SK-N-SH (cell line): Measurements from ENCODE around the gene PPP6R2. TPM values are rescaled to one million over a fixed set of nuclear protein-coding genes. Genes with fewer than 3 reads are reported as not detected.
"Not testable (repeated sequence)": the region's sequence is repeated elsewhere in the genome, so short reads cannot be mapped to it uniquely, and the experiment has no call there.

Experiments
- CTCF ChIA-PET: fragments of 300-600, 350-600 bp; formaldehyde crosslinking; extraction: SDS; loops from one replicate; lab custom pipeline; 2021; lab: Yijun Ruan, JAX
- POLR2A ChIA-PET: fragments of 350-600 bp; sonication (Branson Sonifier 250); formaldehyde crosslinking; extraction: SDS; loops from one replicate; lab custom pipeline; 2020; ENCODE audit warnings: antibody characterized with exemption, inconsistent platforms; lab: Yijun Ruan, JAX
- DNase-seq: peaks from one replicate; pipeline ENCODE4 v3.0.0; 2012
- H2AFZ ChIP-seq: fragments of 200-600 bp; sonication (generic); 2 replicates; pipeline ENCODE4 v1.8.1; 2016; ENCODE audit warnings: antibody characterized with exemption, mild to moderate bottlenecking, low read depth
- H3F3A ChIP-seq: fragments of 200-600 bp; sonication (generic); replicated peaks from 2 replicates; pipeline ENCODE3; 2016; ENCODE audit warnings: antibody characterized with exemption, mild to moderate bottlenecking; ENCODE audit not compliant: insufficient read depth
- H3K27ac ChIP-seq, 2 experiments: fragments of 200-500 bp in 1 of 2; fragments of 200-600 bp in 1 of 2; sonication (Bioruptor generic) in 1 of 2; sonication (generic), shearing (Covaris generic) in 1 of 2; 2 replicates each; pipeline versions ENCODE4 v1.5.1 to v1.6.1; 2014 to 2016; ENCODE audit warnings: low read depth in 2 of 2, inconsistent platforms in 1 of 2, low read length in 1 of 2, mild to moderate bottlenecking in 1 of 2, mixed read lengths in 1 of 2
- H3K27me3 ChIP-seq: fragments of 200-600 bp; sonication (generic), shearing (Covaris generic); 2 replicates; pipeline ENCODE4 v1.6.1; 2016; ENCODE audit warnings: mixed run types; ENCODE audit not compliant: insufficient read depth
- H3K36me3 ChIP-seq, 2 experiments: fragments of 200-500 bp in 1 of 2; fragments of 200-600 bp in 1 of 2; sonication (Bioruptor generic) in 1 of 2; sonication (generic) in 1 of 2; replicated peaks in 1 of 2; 2 replicates each; pipeline versions ENCODE3 to v1.5.1; 2014 to 2016; ENCODE audit warnings: low read length in 1 of 2, mild to moderate bottlenecking in 1 of 2; ENCODE audit not compliant: insufficient read depth in 2 of 2, control insufficient read depth in 1 of 2
- H3K4me1 ChIP-seq, 2 experiments: fragments of 200-500 bp in 1 of 2; fragments of 200-600 bp in 1 of 2; sonication (Bioruptor generic) in 1 of 2; sonication (generic), shearing (Covaris generic) in 1 of 2; 2 replicates each; pipeline versions ENCODE4 v1.5.1 to v1.6.1; 2014 to 2016; ENCODE audit warnings: low read depth in 1 of 2, low read length in 1 of 2, mixed run types in 1 of 2; ENCODE audit not compliant: insufficient read depth in 2 of 2, control insufficient read depth in 1 of 2
- H3K4me2 ChIP-seq: fragments of 200-600 bp; sonication (generic), shearing (Covaris generic); 2 replicates; pipeline ENCODE4 v1.6.1; 2017; ENCODE audit warnings: mixed run types
- H3K4me3 ChIP-seq, 2 experiments: fragments of 200-500 bp in 1 of 2; fragments of 200-600 bp in 1 of 2; sonication (Bioruptor generic) in 1 of 2; sonication (generic), shearing (Covaris generic) in 1 of 2; 2 replicates each; pipeline versions ENCODE4 v1.5.1 to v1.8.1; 2014 to 2016; ENCODE audit warnings: low read depth in 2 of 2, inconsistent platforms in 1 of 2, low read length in 1 of 2, mild to moderate bottlenecking in 1 of 2, mixed read lengths in 1 of 2, moderate library complexity in 1 of 2
- H3K79me2 ChIP-seq: fragments of 200-600 bp; sonication (generic); 2 replicates; pipeline ENCODE4 v1.8.1; 2017; ENCODE audit warnings: mild to moderate bottlenecking; ENCODE audit not compliant: insufficient read depth
- H3K9ac ChIP-seq: fragments of 200-600 bp; sonication (generic); 2 replicates; pipeline ENCODE4 v1.6.1; 2017; ENCODE audit warnings: mixed run types
- H3K9me2 ChIP-seq: fragments of 200-600 bp; sonication (generic); 2 replicates; pipeline ENCODE4 v1.6.1; 2017; ENCODE audit warnings: mixed run types
- H3K9me3 ChIP-seq: fragments of 200-600 bp; sonication (generic); 2 replicates; pipeline ENCODE4 v1.6.1; 2017; ENCODE audit warnings: mixed run types, mild to moderate bottlenecking, moderate library complexity
- H4K20me1 ChIP-seq: fragments of 200-600 bp; sonication (generic); 2 replicates; pipeline ENCODE4 v1.6.1; 2017; ENCODE audit warnings: mild to moderate bottlenecking, mixed run types; ENCODE audit not compliant: insufficient read depth
- EZH2phosphoT487 ChIP-seq: fragments of 200-600 bp; sonication (generic); IDR thresholded peaks from 2 replicates; pipeline ENCODE4 v1.6.1; 2017; ENCODE audit warnings: low read depth, mixed run types, mild to moderate bottlenecking, antibody characterized with exemption, moderate library complexity, borderline replicate concordance
- FOXM1 ChIP-seq: IDR thresholded peaks from 2 replicates; pipeline ENCODE4 v1.4.0; 2012; ENCODE audit warnings: low read depth, mild to moderate bottlenecking
- RXRA ChIP-seq: IDR thresholded peaks from 2 replicates; pipeline ENCODE4 v1.4.0; 2012; ENCODE audit warnings: low read depth, mild to moderate bottlenecking, borderline replicate concordance
- TCF12 ChIP-seq: IDR thresholded peaks from 2 replicates; pipeline ENCODE4 v1.4.0; 2012
- WGBS: methylation state at CpG from one replicate; pipeline ENCODE4 v1.1.6; 2017; ENCODE audit warnings: low lambda C conversion rate; 5-methylcytosine and 5-hydroxymethylcytosine counted together
- polyA plus RNA-seq, 3 experiments: library from polyadenylated mRNA; depleted of rRNA; stranded (reverse); fragments of >200 nt; gene quantifications; 2 replicates each; pipeline ENCODE4 v1.2.3, GENCODE V29; 2012
- TF ChIP-seq, protein P1 (sequence below): IDR thresholded peaks from 2 replicates; pipeline ENCODE4; 2012

Gene PPP6R2
- polyA plus RNA-seq, 1 of the 3 experiments (the other 2 are of a cell fraction), result 45.7 TPM

DNA sequence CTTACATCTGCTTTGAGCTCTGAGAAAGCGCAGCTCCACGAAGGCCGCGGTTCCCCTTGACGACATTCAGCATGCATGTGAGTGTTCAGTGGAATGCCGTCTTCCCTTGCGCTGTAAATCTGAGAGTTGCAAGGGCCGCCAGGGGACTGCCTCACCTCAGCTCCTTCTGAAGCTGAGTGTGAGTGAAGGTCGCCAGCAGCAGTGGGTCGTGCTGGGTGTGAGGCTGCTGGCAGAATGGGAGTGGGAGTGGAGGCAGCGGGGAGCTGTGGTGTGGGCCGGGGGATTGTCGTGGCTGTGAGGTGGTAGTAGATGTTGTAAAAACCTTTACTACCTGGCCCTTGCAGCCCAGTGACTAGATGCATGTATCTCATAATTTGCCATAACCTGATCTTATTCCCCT is 65.2 kb downstream of the PPP6R2 start:
- Histone ChIP-seq H3K9ac (no peak overlapping the region), H3K9me2 (no peaks in the 10 kb centered on the region), H4K20me1 (no peaks in the 10 kb centered on the region), H3K27ac (no peak overlapping the region), H3K79me2 (0 out of 2 replicates have a peak, but pooled peaks cover 7% of the 10 kb centered on the region), H3K4me2 (no peak overlapping the region), H2AFZ (no peak overlapping the region), H3K4me1 (peaks cover 0 to 6% of the 10 kb centered on the region in 2 experiments; a peak in 1 of 4 replicates), H3K9me3 (no peaks in the 10 kb centered on the region), H3F3A (no peaks in the 10 kb centered on the region), H3K27me3 (no peaks in the 10 kb centered on the region), H3K4me3 (no peak overlapping the region), H3K36me3 (peaks cover 3 to 5% of the 10 kb centered on the region in 2 experiments)
- POLR2A ChIA-PET, result no interaction called here
- DNase-seq, result no peak
- WGBS, result 98% methylated on average over 13 of the region's 13 CpGs
- CTCF ChIA-PET, result no interaction called here
- TF ChIP-seq RXRA (no peak), EZH2phosphoT487 (no peak), FOXM1 (no peak), TCF12 (no peak)
- TF ChIP-seq, protein P1, sequence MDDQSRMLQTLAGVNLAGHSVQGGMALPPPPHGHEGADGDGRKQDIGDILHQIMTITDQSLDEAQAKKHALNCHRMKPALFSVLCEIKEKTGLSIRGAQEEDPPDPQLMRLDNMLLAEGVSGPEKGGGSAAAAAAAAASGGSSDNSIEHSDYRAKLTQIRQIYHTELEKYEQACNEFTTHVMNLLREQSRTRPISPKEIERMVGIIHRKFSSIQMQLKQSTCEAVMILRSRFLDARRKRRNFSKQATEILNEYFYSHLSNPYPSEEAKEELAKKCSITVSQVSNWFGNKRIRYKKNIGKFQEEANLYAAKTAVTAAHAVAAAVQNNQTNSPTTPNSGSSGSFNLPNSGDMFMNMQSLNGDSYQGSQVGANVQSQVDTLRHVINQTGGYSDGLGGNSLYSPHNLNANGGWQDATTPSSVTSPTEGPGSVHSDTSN, result no peak

DNA sequence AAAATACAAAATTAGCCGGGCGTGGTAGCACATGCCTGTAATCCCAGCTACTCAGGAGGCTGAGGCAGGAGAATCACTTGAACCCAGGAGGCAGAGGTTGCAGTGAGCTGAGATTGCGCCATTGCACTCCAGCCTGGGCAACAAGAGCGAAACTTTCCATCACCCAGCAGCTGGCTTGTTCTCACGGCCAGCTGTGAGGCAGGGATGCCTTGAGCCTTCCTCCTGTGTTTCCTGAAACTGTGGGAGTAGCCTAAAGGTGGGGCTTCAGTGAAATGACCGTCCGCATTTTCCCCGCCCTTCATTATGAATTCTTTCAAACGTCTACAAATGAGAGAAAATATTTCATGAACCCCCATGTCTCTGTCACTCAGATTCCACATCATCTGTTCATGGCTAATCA is 65.8 kb downstream of the PPP6R2 start:
- CTCF ChIA-PET, H3F3A ChIP-seq: not testable (repeated sequence)
- WGBS, result 97% methylated on average over 8 of the region's 9 CpGs

DNA sequence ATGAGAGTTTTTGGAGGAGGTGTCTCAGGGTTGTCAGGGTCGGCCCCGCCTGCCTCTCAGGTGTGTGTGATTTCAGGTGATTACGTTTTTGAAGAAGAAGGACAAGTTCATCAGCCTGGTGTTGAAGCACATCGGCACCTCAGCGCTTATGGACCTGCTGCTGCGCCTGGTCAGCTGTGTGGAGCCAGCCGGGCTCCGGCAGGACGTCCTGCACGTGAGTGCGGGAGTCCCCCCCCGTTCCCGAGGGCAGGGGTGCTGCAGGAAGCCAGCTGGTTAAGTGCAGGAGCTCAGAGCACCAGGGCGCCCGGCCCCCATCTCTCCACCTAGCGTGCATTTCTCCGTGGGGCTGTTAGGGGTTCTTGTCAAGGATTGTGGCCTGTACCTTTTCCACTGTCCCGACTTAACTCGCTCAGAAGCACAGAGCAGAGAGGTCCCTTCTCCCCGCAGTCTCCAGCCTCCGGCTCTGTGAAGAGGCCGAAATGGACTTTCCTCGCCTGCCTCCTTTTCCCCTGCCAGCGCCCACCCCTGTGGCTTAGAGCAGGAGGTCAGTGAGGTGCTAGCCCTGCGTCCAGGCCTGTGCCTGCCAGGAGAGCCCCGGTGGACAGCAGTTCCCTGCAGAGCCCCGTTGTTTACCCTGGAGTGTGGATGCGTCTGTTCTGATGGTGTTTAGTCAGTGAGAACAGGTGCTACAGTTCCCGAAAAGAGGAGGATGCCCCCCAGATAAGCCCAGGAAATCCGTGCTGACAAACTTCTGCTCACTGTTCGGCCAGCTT is 71.5 kb downstream of the PPP6R2 start:
- Histone ChIP-seq H3K27me3 (no peaks in the 10 kb centered on the region), H4K20me1 (no peaks in the 10 kb centered on the region), H3K9me2 (no peaks in the 10 kb centered on the region), H3K79me2 (no peaks in the 10 kb centered on the region), H3K9me3 (no peaks in the 10 kb centered on the region), H3K27ac (no peak overlapping the region), H3K9ac (no peak overlapping the region), H2AFZ (no peak overlapping the region), H3K36me3 (peaks cover 34 to 43% of the 10 kb centered on the region in 2 experiments), H3K4me1 (no peaks in the 10 kb centered on the region), H3K4me2 (no peak overlapping the region), H3K4me3 (no peak overlapping the region), H3F3A (no peaks in the 10 kb centered on the region)
- DNase-seq, result no peak
- TF ChIP-seq EZH2phosphoT487, result no peak
- ChIA-PET CTCF (no interaction called here), POLR2A (no interaction called here)
- WGBS, result 89% methylated on average over 23 of the region's 31 CpGs

More for the DNA sequence above, 65.8 kb downstream of the PPP6R2 start:
- H3K4me3 ChIP-seq, H3K9me3 ChIP-seq, H3K79me2 ChIP-seq, H3K4me1 ChIP-seq, H3K4me2 ChIP-seq, H3K36me3 ChIP-seq, H3K9ac ChIP-seq, H4K20me1 ChIP-seq, H2AFZ ChIP-seq, POLR2A ChIA-PET, H3K9me2 ChIP-seq, H3K27ac ChIP-seq, H3K27me3 ChIP-seq, DNase-seq: not testable (repeated sequence)
